Astrocyte of the cerebellum (primary cell): ENCODE data around the gene ASB16.

ENCODE experiments used
- DNase-seq: peaks from one replicate; pipeline ENCODE4 v3.0.0-alpha.2; 2011; ENCODE audit warnings: low read depth
- H3K4me3 ChIP-seq: 2 replicates; pipeline ENCODE4 v1.5.1; 2011; ENCODE audit warnings: mild to moderate bottlenecking, low read depth, low read length, moderate library complexity
- CTCF ChIP-seq: IDR thresholded peaks from 2 replicates; pipeline ENCODE4 v1.5.1; 2012; ENCODE audit warnings: low read length, low read depth, moderate library complexity, mild to moderate bottlenecking; ENCODE audit errors: missing control alignments
- in situ Hi-C: cut with HindIII; loops from 2 replicates; pipeline ENCODE4 v1.10.0; 2017; ENCODE audit warnings: low sequenced_read_pairs

Gene ASB16

GRCh38 chr17:44203731-44204440 is 33.4 kb downstream of the ASB16 start:
- in situ Hi-C loops: loop anchor here (10.0 kb wide), 1 partner anchor 51 kb away; no protein-coding TSS in a partner anchor
- H3K4me3 ChIP-seq: no peak overlapping the region
- TF ChIP-seq CTCF: peak; percentile 79
- no peak for DNase-seq

GRCh38 chr17:44204441-44204882 is 34.0 kb downstream of the ASB16 start:
- TF ChIP-seq CTCF: no peak
- no peak for DNase-seq
- in situ Hi-C loops: loop anchor here (10.0 kb wide), 1 partner anchor 50 kb away; no protein-coding TSS in a partner anchor
- H3K4me3 ChIP-seq: no peak overlapping the region

- TF ChIP-seq CTCF: peak; percentile 34
- in situ Hi-C loops: loop anchor here (5.0 to 10.0 kb wide), 2 partner anchors 49 to 106 kb away; no protein-coding TSS in a partner anchor
- no peak overlapping the region for H3K4me3 ChIP-seq
- DNase-seq: no peak
Measured at GRCh38 chr17:44205962-44206824, 35.7 kb downstream of the ASB16 start.

- DNase-seq: no peak
- no peak for TF ChIP-seq CTCF
- no peak overlapping the region for H3K4me3 ChIP-seq
- in situ Hi-C loops: loop anchor here (5.0 to 10.0 kb wide), 2 partner anchors 48 to 106 kb away; no protein-coding TSS in a partner anchor
Measured at GRCh38 chr17:44206825-44207155, 36.3 kb downstream of the ASB16 start.

GRCh38 chr17:44207319-44207718 is 36.8 kb downstream of the ASB16 start:
- in situ Hi-C loops: loop anchor here (5.0 to 10.0 kb wide), 2 partner anchors 47 to 105 kb away; no protein-coding TSS in a partner anchor
- no peak for DNase-seq
- H3K4me3 ChIP-seq: no peak overlapping the region
- no peak for TF ChIP-seq CTCF

- DNase-seq: no peak
- no peak overlapping the region for H3K4me3 ChIP-seq
- in situ Hi-C loops: loop anchor here (5.0 to 10.0 kb wide), 2 partner anchors 47 to 105 kb away; no protein-coding TSS in a partner anchor
- no peak for TF ChIP-seq CTCF
Measured at GRCh38 chr17:44207743-44208142, 37.2 kb downstream of the ASB16 start.
